ENCODE results near the gene SLC2A8. TPM values are rescaled to one million over a fixed set of nuclear protein-coding genes. Genes with fewer than 3 reads are reported as not detected.

Gene SLC2A8
- total RNA-seq, 1 donor from 2014 or later = 13.8 TPM

DNA sequence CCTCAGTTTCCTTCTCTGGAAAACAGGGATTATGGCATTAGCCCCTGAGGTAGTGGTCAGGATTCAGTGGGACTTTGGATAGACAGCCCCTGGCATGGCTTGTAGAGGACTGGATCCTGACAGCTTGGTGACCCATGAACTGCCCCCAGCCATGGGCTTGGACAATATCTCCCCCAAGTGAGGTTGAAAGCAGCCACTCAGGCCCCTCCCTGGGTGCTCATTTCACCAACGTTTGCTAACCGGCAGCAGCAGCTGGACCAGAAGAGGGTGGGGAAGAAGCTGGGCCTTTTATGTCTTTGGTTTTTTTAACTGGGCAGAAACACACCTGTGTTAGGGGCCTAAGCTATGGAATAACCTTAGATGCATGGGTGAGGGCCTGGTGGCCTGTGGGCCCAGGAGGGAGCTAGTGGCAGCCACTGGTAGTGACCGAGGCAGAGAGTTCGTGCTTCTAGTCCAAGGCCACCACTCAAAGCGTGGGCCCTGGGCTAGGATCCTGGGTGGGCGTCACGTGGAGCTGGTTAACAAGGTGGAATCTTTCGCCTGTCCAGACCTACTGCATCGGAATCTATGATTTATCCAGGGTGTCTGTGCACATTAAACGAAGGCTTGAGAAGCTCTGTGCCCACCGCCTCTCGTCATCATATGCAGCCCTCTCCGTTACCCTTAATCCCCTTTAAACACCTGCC, 1.9 kb downstream of the SLC2A8 start:
- peaks cover 0 to 16% of the 10 kb centered on the region in 2 donors for H3K36me3 ChIP-seq
- no peaks in the 10 kb centered on the region for H3K27me3 ChIP-seq
- H3K4me3 ChIP-seq = peak overlapping the region; percentile 60 to 70
- no peaks in the 10 kb centered on the region for H3K9me3 ChIP-seq
- intact Hi-C loops (cut with DNase I) = no loop called here
- no peak overlapping the region for H3K27ac ChIP-seq
- peaks cover 26% of the 10 kb centered on the region for H3K4me1 ChIP-seq
- TF ChIP-seq, protein P1, sequence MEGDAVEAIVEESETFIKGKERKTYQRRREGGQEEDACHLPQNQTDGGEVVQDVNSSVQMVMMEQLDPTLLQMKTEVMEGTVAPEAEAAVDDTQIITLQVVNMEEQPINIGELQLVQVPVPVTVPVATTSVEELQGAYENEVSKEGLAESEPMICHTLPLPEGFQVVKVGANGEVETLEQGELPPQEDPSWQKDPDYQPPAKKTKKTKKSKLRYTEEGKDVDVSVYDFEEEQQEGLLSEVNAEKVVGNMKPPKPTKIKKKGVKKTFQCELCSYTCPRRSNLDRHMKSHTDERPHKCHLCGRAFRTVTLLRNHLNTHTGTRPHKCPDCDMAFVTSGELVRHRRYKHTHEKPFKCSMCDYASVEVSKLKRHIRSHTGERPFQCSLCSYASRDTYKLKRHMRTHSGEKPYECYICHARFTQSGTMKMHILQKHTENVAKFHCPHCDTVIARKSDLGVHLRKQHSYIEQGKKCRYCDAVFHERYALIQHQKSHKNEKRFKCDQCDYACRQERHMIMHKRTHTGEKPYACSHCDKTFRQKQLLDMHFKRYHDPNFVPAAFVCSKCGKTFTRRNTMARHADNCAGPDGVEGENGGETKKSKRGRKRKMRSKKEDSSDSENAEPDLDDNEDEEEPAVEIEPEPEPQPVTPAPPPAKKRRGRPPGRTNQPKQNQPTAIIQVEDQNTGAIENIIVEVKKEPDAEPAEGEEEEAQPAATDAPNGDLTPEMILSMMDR (IDR thresholded peaks at IDR 0.05) = no peak
- no peak for TF ChIP-seq POLR2A (IDR thresholded peaks at IDR 0.05)
- no peak for TF ChIP-seq POLR2AphosphoS5 (IDR thresholded peaks at IDR 0.05; ENCODE audit: insufficient read depth in 1 of 2, low read depth in 1 of 2)
- no peak for DNase-seq (ENCODE audit: extremely low spot score in 2 of 2)

DNA sequence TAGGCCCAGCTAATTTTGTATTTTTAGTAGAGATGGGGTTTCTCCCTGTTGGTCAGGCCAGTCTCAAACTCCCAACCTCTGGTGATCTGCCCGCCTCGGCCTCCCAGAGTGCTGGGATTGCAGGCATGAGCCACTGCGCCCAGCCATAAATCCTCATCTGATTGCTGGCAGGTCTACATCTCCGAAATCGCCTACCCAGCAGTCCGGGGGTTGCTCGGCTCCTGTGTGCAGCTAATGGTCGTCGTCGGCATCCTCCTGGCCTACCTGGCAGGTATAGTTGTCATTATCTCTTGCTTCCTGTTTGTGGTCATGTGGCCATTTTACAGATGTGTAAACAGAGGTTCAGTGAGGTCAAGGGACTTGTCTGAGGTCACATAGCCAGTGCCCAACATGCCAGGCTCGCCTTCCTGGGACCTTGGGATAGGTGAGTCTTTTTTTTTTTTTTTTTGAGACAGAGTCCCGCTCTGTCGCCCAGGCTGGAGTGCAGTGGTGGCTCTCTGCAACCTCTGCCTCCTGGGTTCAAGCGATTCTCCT, 2.8 kb downstream of the SLC2A8 start:
- Histone ChIP-seq H3K27ac (no peak overlapping the region), H3K4me3 (no peak overlapping the region), H3K27me3 (no peaks in the 10 kb centered on the region), H3K36me3 (peaks cover 0 to 25% of the 10 kb centered on the region in 2 donors), H3K4me1 (peaks cover 26% of the 10 kb centered on the region), H3K9me3 (no peaks in the 10 kb centered on the region)
- TF ChIP-seq POLR2AphosphoS5 (IDR thresholded peaks at IDR 0.05; ENCODE audit: insufficient read depth in 1 of 2, low read depth in 1 of 2) (no peak), POLR2A (IDR thresholded peaks at IDR 0.05) (no peak)
- TF ChIP-seq, protein P1 (IDR thresholded peaks at IDR 0.05) = no peak
- no peak for DNase-seq (ENCODE audit: extremely low spot score in 2 of 2)
- intact Hi-C loops (cut with DNase I) = no loop called here

DNA sequence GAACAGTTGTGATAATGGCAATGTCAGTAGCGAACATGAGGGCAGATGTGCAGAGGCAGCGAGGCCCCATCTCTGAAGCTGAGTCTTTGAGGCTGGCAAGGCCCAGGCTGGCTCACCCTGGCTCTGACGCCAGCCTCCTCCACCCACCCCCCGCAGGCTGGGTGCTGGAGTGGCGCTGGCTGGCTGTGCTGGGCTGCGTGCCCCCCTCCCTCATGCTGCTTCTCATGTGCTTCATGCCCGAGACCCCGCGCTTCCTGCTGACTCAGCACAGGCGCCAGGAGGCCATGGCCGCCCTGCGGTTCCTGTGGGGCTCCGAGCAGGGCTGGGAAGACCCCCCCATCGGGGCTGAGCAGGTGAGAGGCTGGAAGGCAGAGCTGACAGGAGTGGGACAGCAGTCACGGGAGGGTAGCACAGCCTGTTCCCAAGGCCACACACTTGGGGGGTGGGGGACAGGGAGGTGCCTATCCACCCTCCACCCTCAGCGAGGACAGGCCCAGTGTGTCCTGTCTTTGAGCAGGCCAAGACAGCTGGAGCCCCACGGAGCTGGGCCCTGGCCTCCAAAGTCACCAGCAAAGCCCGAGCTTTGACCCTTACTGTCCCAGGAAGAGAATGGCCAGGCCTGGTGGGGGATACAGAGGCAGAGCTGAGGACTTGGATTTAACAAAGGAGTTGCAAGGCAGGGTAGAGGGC, 5.6 kb downstream of the SLC2A8 start:
- Histone ChIP-seq H3K36me3 (peaks cover 0 to 36% of the 10 kb centered on the region in 2 donors), H3K9me3 (no peaks in the 10 kb centered on the region), H3K27ac (no peak overlapping the region), H3K4me3 (no peak overlapping the region), H3K27me3 (no peaks in the 10 kb centered on the region), H3K4me1 (peaks cover 18% of the 10 kb centered on the region)
- TF ChIP-seq, protein P1 (IDR thresholded peaks at IDR 0.05) = no peak
- TF ChIP-seq POLR2A (IDR thresholded peaks at IDR 0.05) = no peak
- no peak for TF ChIP-seq POLR2AphosphoS5 (IDR thresholded peaks at IDR 0.05; ENCODE audit: insufficient read depth in 1 of 2, low read depth in 1 of 2)
- no peak for DNase-seq (ENCODE audit: extremely low spot score in 2 of 2)
- intact Hi-C loops (cut with DNase I) = no loop called here

DNA sequence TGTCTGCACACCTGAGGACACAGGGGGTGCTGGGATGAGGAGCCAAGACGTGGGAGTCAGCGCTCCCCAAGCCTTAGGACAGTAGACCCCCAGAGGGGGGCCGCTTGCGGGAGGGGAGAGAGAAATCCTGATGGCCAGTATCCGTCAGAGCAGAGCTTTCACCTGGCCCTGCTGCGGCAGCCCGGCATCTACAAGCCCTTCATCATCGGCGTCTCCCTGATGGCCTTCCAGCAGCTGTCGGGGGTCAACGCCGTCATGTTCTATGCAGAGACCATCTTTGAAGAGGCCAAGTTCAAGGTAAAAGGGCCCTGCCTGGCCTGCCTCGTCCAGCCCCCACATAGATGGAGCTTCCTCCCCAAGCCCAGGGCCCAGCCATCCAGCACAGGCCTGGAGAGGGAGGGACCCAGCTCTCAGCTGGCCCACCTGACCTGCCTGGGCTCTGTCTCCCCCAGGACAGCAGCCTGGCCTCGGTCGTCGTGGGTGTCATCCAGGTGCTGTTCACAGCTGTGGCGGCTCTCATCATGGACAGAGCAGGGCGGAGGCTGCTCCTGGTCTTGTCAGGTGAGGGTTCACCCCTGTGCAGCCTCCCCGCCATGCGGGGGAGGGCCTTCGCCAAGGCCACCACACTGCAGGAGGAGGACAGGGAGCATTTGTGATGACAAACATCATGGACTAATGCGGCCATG, 6.7 kb downstream of the SLC2A8 start:
- no peak for TF ChIP-seq POLR2A (IDR thresholded peaks at IDR 0.05)
- TF ChIP-seq, protein P1 (IDR thresholded peaks at IDR 0.05) = no peak
- TF ChIP-seq POLR2AphosphoS5 (IDR thresholded peaks at IDR 0.05; ENCODE audit: insufficient read depth in 1 of 2, low read depth in 1 of 2) = no peak
- no peak overlapping the region for H3K27ac ChIP-seq
- H3K9me3 ChIP-seq = no peaks in the 10 kb centered on the region
- H3K36me3 ChIP-seq = peaks cover 0 to 36% of the 10 kb centered on the region in 2 donors
- no peaks in the 10 kb centered on the region for H3K27me3 ChIP-seq
- no peak overlapping the region for H3K4me3 ChIP-seq
- peaks cover 7% of the 10 kb centered on the region for H3K4me1 ChIP-seq
- no peak for DNase-seq (ENCODE audit: extremely low spot score in 2 of 2)
- intact Hi-C loops (cut with DNase I) = no loop called here

Measured in vagina (tissue), 2 donors.